Caco-2 (cell line): Measurements from ENCODE around the gene SSBP2. TPM values are rescaled to one million over a fixed set of nuclear protein-coding genes. Genes with fewer than 3 reads are reported as not detected.

Source experiments
- BruUV-seq: library from RNA; stranded (reverse); fragments of 400-500 nt; replicated peaks from 2 replicates; lab custom pipeline; 2021; lab: Mats Ljungman, UMichigan
- CTCF ChIA-PET: fragments of 300-600 bp; sonication (Branson Sonifier 250); formaldehyde crosslinking; loops from one replicate; lab custom pipeline; 2022; ENCODE audit warnings: antibody characterized with exemption; lab: Charles Lee
- POLR2A ChIA-PET: fragments of 300-600 bp; sonication (Branson Sonifier 250); formaldehyde crosslinking; loops from one replicate; lab custom pipeline; 2022; ENCODE audit warnings: antibody characterized with exemption; lab: Charles Lee
- DNase-seq, 2 experiments: peaks; one replicate each; pipeline versions ENCODE4 v3.0.0 to v3.0.0-alpha.2; 2020 to 2022
- H3K27me3 ChIP-seq: replicated peaks from 2 replicates; pipeline ENCODE4 v1.6.0; 2011; ENCODE audit warnings: low read length; ENCODE audit not compliant: control insufficient read depth, insufficient read depth
- H3K36me3 ChIP-seq: 2 replicates; pipeline ENCODE4 v1.5.1; 2011; ENCODE audit warnings: low read length; ENCODE audit not compliant: control insufficient read depth, insufficient read depth
- H3K4me1 ChIP-seq: fragments of 250-450 bp; sonication (Bioruptor Pico); 2 replicates; pipeline ENCODE4 v1.5.1; 2020; ENCODE audit warnings: mild to moderate bottlenecking
- H3K4me3 ChIP-seq: 2 replicates; pipeline ENCODE4 v1.5.1; 2011; ENCODE audit warnings: low read depth, mild to moderate bottlenecking, control low read depth, low read length
- H3K9me3 ChIP-seq: fragments of 250-450 bp; sonication (Bioruptor Pico); 2 replicates; pipeline ENCODE4 v1.5.1; 2020; ENCODE audit warnings: mild to moderate bottlenecking, moderate library complexity
- H3K27ac Mint-ChIP-seq: one replicate; pipeline ENCODE4 v1.8.0; 2022; ENCODE audit warnings: mixed read lengths; ENCODE audit not compliant: unreplicated experiment
- H3K27me3 Mint-ChIP-seq: one replicate; pipeline ENCODE4 v1.8.0; 2022; ENCODE audit warnings: mixed read lengths; ENCODE audit not compliant: insufficient read depth, unreplicated experiment
- H3K36me3 Mint-ChIP-seq: one replicate; pipeline ENCODE4 v1.8.0; 2022; ENCODE audit warnings: mild to moderate bottlenecking, mixed read lengths; ENCODE audit not compliant: insufficient read depth, unreplicated experiment
- H3K4me1 Mint-ChIP-seq: one replicate; pipeline ENCODE4 v1.8.0; 2022; ENCODE audit warnings: low read depth, mixed read lengths; ENCODE audit not compliant: unreplicated experiment
- H3K4me3 Mint-ChIP-seq: one replicate; pipeline ENCODE4 v1.8.0; 2022; ENCODE audit warnings: mild to moderate bottlenecking, moderate library complexity, mixed read lengths; ENCODE audit not compliant: unreplicated experiment
- H3K9me3 Mint-ChIP-seq: one replicate; pipeline ENCODE4 v1.8.0; 2022; ENCODE audit warnings: mixed read lengths; ENCODE audit not compliant: unreplicated experiment
- CTCF ChIP-seq, 2 experiments: fragments of 200-600 bp in 1 of 2; IDR thresholded peaks; 1 replicate in 1 of 2; 2 replicates in 1 of 2; pipeline versions ENCODE4 v1.5.1 to v1.8.0; 2011 to 2022; ENCODE audit warnings: antibody characterized with exemption in 1 of 2, control low read depth in 1 of 2, inconsistent platforms in 1 of 2, low read depth in 1 of 2, low read length in 1 of 2, mild to moderate bottlenecking in 1 of 2, moderate library complexity in 1 of 2; ENCODE audit not compliant: insufficient read depth in 1 of 2, severe bottlenecking in 1 of 2, unreplicated experiment in 1 of 2
- intact Hi-C: fragments of 100-400 bp; cut with micrococcal nuclease; formaldehyde crosslinking; loops from one replicate; pipeline ENCODE4 v1.10.0; 2022; ENCODE audit not compliant: unreplicated experiment
- total RNA-seq: library from RNA; stranded (reverse); gene quantifications from 2 replicates; pipeline ENCODE4 v1.2.3, GENCODE V29; 2022

SSBP2 gene
- total RNA-seq, 1 experiment from 2014 or later = 2.5 TPM

- POLR2A ChIA-PET = no interaction called here
Observed at GRCh38 chr5:81400375-81400774, 350.5 kb downstream of the SSBP2 start.

GRCh38 chr5:81398741-81399140 lies 352.2 kb downstream of the SSBP2 start:
- Mint-ChIP-seq H3K9me3 (no peaks in the 10 kb centered on the region), H3K36me3 (no peaks in the 10 kb centered on the region), H3K4me1 (no peaks in the 10 kb centered on the region), H3K4me3 (no peak overlapping the region), H3K27me3 (no peaks in the 10 kb centered on the region), H3K27ac (no peak overlapping the region)
- H3K4me1 ChIP-seq = no peaks in the 10 kb centered on the region; the same call in 1 of the 2 replicates
- no peaks in the 10 kb centered on the region for H3K27me3 ChIP-seq
- BruUV-seq = no TSS peak
- ChIA-PET CTCF (no interaction called here), POLR2A (no interaction called here)
- intact Hi-C loops = no loop called here
- H3K9me3 ChIP-seq = no peaks in the 10 kb centered on the region
- no peak for TF ChIP-seq CTCF (IDR thresholded peaks at IDR 0.05; ENCODE audit: insufficient read depth in 1 of 2, low read depth in 1 of 2, low read length in 1 of 2, severe bottlenecking in 1 of 2, unreplicated experiment in 1 of 2)
- no peak for DNase-seq
- H3K36me3 ChIP-seq = no peaks in the 10 kb centered on the region
- no peak overlapping the region for H3K4me3 ChIP-seq

More at GRCh38 chr5:81400375-81400774, 350.5 kb downstream of the SSBP2 start:
- intact Hi-C loops = no loop called here
- CTCF ChIA-PET = no interaction called here
- no peak overlapping the region for H3K27ac Mint-ChIP-seq
- H3K27me3 Mint-ChIP-seq = no peaks in the 10 kb centered on the region
- no peak for TF ChIP-seq CTCF (IDR thresholded peaks at IDR 0.05; ENCODE audit: insufficient read depth in 1 of 2, low read depth in 1 of 2, low read length in 1 of 2, severe bottlenecking in 1 of 2, unreplicated experiment in 1 of 2)
- no peaks in the 10 kb centered on the region for H3K9me3 Mint-ChIP-seq
- no TSS peak for BruUV-seq
- Histone ChIP-seq H3K36me3 (no peaks in the 10 kb centered on the region), H3K4me1 (no peaks in the 10 kb centered on the region; the same call in 1 of the 2 replicates), H3K27me3 (no peaks in the 10 kb centered on the region), H3K4me3 (no peak overlapping the region), H3K9me3 (no peaks in the 10 kb centered on the region)
- H3K36me3 Mint-ChIP-seq = no peaks in the 10 kb centered on the region
- H3K4me1 Mint-ChIP-seq = no peaks in the 10 kb centered on the region
- H3K4me3 Mint-ChIP-seq = no peak overlapping the region
- DNase-seq = no peak

GRCh38 chr5:81397176-81397575 lies 353.7 kb downstream of the SSBP2 start:
- Mint-ChIP-seq H3K9me3 (no peaks in the 10 kb centered on the region), H3K27me3 (no peaks in the 10 kb centered on the region), H3K4me3 (no peak overlapping the region), H3K27ac (no peak overlapping the region), H3K36me3 (no peaks in the 10 kb centered on the region), H3K4me1 (no peaks in the 10 kb centered on the region)
- CTCF ChIA-PET = no interaction called here
- Histone ChIP-seq H3K4me3 (no peak overlapping the region), H3K4me1 (no peaks in the 10 kb centered on the region; the same call in 1 of the 2 replicates), H3K27me3 (no peaks in the 10 kb centered on the region), H3K36me3 (no peaks in the 10 kb centered on the region), H3K9me3 (0 out of 2 replicates have a peak, but pooled peaks cover 3% of the 10 kb centered on the region)
- no peak for TF ChIP-seq CTCF (IDR thresholded peaks at IDR 0.05; ENCODE audit: insufficient read depth in 1 of 2, low read depth in 1 of 2, low read length in 1 of 2, severe bottlenecking in 1 of 2, unreplicated experiment in 1 of 2)
- intact Hi-C loops = no loop called here
- no TSS peak for BruUV-seq
- POLR2A ChIA-PET = no interaction called here
- DNase-seq = no peak
